NCI-H128 (cell line): ENCODE data around the gene C1QA.

Experiments used
- DNase-seq: peaks from one replicate; lab custom pipeline; 2025; ENCODE audit not compliant: unreplicated experiment; lab: John Stamatoyannopoulos, UW

The C1QA gene

DNA sequence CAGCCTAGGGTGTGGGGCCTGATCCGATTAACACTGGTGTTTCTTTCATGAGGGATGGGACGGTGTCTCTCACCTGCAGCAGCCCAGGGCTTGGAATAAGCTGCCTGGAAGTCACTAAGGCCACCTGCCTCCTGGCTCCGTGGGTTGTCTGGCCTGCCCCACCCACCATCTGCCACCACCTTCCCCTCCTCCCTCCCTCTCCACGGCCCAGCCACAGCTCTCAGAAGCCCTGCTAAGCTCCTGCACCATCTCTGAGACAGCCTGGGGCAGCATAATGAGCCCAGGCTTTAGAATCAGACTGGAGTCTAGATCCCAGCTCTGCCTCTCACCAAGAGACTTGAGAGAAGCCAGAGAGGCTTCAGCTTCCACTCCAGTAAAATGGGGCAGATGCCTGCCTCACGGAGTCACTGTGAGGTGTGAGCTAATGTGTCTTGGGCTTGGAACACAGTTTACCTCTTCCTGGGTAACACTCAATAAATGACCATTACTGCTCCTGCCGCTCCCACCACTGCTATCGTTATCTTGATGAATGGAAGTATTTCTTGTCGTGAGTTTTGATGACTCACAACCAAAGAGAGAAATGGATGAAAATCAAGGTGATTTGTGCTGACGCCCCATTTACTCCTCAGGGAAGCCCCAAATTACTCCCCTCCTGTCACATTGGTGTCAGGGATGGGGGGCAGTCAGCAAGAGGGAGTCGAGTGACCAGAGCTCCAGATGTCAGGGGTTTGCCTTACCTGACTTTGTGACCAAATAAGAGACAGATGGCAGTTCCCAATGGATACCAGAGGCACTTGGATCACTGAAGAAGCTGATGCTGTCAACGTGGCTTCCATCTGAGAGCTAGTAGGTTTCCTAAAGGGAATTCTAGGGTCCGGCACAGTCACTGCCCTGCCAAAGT lies 23.5 kb upstream of the C1QA start:
- DNase-seq: no peak

DNA sequence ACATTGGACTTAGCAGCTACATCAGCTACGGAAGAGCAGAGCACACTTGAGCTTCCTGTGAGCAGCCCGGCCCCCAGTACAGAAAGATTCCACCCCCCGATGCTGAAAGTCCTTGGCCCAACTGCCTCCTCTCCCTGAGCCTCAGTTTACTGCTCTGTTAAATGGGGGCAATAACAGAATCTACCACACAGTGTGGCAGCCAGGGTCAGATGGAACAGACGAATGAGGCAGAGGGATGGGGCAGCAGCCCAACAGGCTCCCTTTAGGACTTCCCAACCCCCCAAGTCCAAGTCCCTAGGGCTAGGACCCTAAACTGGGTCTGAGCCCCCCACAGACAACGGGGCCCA lies 22.9 kb upstream of the C1QA start:
- no peak for DNase-seq

DNA sequence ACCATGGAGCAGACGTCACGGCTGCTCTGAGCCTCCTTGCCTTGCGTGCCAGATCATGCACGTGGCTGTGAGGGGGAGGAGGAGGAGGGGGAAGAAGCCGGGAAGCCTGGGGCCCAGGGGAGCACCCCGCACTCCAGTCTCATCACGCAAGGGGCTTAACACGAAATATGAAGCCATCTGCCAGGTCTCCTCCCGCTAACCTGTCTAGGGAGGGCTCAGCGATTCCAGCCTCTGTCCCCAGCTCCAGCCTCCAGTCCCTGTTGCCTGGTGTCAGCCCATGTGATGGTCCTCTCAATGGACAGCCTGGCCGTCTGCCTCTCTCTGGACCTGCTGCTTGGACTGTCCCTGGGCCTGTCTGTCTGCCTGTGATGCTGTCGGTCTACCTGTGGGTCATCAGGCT lies 22.5 kb upstream of the C1QA start:
- no peak for DNase-seq

DNA sequence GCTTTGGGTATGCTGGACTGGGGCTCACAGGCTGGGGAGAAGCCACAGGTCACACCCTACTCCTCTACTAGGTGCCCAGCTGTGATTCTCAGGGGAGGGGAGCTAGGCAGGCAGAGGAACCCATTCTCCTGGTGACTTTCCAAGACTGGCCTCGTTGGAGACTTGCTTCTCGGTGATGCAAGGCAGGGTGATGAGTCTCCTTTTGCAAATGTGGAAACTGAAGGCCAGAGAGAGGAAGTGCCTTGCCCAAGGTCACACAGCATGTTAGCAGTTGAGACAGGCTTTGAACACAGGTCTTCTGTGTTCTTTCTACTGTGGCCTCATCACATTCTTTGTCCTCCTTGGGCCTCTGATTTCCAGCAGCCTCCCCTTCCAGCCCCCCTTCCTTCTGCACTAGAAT lies 20.5 kb upstream of the C1QA start:
- DNase-seq: no peak

DNA sequence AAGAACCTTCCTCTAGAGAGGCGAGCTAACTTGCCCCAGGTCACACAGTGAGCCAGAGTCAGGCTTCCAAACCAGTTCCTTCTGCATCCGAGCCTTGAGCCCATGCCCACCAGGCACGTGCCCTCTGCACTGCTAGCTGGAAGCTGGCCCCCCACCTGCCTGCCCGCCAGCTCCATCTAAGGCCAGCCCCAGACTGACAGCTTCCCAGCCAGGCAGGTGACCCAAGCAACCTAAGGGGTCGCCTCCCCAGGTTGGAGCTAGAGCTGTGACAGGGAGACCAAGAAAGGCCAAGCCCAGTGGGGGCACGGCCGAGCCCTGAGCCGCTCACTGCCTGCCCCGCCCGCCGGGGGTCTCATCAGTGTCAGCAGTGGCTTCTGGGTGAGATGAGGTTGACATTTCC lies 19.9 kb upstream of the C1QA start:
- no peak for DNase-seq

DNA sequence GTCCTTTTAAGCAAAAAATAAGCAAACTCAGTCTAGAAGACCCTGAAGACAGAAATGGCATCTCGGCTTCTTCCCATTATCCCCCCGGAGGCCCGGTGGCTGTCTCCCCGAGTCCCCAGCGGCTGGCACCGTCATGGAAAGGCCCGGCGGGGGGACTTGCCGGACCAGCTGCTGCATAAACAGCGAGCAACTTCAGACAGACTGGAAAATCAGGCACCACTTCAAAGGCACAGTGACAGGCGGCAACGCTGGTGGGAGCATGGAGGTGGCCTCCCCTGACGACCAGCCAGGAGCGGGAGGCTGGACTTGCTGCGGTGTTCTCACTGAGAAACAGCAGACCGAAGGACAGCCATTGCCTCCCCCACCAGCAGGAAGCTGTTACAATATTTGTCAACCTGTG lies 18.4 kb upstream of the C1QA start:
- no peak for DNase-seq

DNA sequence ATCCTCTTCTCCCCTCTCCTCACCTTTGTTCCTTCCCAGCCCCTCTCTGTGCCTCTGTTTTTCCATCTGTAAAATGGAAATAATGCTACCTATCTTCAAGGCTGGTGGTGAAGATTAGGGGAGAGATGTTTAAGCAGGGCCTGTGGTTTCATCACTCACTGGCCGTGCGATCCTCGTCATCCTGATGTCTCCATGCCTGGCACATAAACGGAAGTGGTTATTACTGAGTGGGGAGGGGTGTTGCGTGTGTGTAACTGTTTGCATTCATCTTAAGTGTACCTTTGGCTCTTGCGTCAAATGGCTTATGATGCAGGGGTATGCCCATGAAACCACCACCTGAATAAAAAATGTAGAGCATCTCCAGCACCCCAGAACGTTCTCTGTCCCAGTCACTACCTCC lies 17.2 kb upstream of the C1QA start:
- no peak for DNase-seq

DNA sequence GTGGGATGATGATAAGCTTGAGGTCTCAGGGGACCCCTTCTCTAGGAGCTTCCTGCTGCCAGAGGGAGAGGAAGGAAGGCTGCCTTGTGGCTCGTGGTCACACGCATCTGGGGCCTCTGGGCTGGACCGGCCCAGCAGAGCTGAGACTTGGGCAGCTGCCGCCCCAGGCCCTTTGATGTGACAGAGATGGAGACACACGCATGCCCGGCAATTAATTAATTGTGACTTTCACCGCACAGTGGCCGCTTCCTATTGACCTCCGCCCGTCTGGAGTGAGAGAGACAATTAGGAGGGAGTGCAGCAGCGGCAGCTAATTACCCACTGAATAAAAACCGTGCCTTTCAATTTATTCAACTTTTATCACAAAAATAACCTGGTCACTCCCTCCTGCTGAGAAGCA lies 16.6 kb upstream of the C1QA start:
- no peak for DNase-seq

DNA sequence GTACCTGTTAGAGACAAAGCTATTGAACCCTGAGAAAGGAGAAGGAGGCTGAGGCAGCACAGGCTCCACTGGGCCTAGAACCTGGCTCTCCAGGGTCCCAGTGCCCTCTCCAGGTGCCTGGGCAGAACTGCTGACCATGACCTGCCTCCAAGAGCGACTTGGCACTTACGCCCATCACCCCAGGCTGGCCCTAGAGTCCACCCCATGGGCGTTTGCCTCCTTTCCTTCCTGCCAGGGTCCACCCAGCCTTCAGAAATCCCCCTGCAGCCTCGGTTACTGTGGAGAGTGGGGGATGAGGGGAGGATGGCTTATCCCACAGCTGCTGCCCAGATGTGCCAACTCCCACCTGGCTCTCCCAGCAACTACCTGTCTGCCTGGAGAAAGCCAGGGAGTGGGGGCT lies 14.7 kb upstream of the C1QA start:
- no peak for DNase-seq

DNA sequence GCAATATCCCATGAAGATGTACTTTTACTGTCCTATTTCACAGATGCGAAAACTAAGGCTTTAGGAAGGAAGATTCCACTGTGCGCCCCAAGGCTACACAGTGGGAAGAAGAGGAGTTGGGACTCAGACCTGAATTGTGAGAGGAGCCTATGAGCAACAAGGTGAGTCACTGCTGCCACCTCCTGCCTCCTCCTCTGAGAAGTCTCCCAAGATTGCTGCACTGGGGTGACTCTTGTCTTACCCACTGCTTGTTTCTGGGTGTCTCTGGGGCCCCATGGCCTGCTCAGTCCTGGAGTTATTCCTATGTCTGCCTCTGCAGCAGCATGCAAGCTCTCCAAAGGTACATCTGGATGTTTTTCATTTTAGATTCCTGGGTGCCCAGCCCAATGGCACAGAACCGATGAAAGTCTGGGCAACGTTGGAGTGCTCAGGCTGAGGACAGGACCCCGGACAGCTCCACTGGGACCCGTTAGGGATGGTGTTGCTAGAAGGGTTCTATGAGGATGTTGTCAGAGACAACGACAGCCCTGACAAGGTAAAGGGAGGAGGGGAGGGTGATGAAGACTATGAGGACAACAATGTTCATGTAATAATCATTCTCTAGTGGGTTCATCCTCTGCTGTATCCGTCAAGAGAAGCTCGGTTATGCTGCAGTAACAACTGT lies 11.0 kb upstream of the C1QA start:
- DNase-seq: no peak

DNA sequence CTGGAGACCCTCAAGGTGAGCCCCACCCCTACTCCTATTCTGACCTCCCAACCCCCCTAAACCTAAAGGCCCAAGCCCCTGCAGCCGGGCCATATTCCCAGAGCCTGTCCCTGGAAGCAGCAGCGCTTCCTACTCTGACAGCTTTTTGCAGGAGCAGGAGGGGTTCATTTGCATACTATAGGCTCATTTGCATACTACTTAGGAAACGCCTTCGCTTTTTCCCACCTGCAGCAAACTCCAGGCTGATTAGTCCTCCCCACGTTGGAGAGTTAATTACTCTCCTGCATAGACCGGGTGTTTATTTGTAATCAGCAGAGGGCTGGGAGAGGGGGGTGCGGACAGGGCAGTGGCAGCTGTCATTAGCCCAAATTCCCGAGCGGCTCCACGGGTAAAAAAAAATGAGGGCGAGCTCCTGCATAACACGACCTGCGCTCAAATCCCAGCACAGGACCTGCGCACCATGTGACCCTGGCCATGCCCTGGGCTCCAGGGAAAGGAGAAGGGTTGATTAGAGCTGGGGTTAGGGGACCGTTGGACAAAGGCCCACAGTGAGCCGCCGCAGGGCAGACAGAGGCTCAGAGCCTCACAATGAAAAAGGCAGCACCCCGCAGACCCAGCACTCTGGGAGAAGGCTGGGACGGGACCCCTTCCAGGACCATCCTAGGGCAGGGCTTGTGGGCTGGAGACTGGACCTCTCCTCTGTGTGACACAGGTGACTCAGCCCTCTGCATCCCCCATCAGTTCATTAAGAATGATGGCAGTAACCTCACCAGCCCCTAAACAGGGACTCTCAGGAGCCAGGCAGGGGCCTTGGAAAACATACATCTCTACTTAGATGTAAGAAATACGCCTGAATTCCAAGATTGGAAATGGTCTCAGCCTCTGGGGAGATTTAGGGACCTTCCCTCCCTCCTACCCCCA lies 9.9 kb upstream of the C1QA start:
- no peak for DNase-seq

DNA sequence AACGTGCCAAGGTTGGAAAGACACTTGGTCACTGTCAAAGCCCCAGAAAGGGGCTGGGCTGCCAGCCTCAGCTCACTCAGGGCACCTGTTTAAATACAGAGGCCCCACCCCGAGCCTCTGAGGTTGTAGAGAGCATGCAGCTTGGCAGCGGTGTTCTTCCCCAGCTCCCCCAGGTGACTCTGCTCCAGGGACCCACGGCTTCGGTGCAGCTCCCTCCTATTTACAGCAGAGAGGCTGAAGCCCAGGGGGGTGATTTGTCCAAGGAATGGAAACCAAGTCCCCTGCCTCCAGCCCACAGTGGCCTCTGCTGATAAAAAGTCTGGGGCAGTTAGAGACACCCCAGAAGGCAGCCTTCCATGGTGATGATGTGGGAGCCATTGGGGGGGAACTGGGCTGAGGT lies 9.1 kb upstream of the C1QA start:
- no peak for DNase-seq

DNA sequence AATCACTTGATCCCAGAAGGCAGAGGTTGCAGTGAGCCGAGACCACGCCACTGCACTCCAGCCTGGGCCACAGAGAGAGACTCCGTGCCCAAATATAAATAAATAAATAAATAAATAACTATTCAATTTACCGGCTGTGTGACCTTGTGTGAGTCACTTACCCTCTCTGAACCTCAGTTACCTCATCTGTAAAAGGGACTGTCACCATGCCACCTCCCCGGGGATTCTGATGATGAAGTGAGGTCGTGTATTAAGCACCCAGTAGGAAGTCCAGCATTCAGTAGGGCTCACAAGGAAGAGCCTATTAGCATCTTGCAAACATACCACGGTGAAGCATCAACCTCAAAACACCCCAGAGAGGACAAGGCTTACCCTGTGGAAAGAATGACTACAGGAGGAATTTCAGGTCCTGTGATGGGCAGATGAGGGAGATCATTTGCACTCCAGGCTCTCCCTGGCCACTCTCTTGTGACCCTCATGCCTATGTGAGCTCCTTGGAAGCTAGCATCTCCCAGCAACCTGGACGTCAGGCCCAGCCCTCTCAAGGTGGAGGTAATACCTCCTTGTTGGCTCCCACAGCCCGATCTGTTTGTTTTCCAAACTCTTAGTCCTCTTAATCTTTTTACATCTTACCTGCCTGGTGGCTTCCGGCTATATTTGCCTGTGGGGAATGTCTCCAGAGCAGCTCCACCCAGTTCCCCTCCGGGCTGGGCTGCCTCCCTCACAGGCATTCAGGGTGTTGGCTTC lies 7.6 kb upstream of the C1QA start:
- DNase-seq: no peak

DNA sequence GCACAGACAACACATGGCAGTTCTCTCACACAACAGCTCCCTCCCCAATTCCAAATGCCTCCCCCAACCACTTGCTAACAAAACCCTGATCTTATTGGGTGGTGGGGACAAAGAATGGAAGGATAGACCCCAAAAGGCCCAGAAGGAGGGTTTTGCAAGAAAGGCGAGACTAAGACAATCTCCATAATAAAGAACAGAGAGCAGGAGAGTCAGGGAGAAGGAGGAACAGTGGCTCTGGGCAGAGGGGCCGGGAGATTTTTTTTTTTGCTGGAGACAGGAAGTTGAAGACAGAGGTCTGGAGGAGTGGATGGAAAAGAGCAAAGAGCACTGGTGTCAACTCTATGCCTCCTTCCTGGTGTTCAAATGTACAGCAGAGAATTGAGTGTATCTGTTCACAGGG lies 6.5 kb upstream of the C1QA start:
- DNase-seq: no peak

DNA sequence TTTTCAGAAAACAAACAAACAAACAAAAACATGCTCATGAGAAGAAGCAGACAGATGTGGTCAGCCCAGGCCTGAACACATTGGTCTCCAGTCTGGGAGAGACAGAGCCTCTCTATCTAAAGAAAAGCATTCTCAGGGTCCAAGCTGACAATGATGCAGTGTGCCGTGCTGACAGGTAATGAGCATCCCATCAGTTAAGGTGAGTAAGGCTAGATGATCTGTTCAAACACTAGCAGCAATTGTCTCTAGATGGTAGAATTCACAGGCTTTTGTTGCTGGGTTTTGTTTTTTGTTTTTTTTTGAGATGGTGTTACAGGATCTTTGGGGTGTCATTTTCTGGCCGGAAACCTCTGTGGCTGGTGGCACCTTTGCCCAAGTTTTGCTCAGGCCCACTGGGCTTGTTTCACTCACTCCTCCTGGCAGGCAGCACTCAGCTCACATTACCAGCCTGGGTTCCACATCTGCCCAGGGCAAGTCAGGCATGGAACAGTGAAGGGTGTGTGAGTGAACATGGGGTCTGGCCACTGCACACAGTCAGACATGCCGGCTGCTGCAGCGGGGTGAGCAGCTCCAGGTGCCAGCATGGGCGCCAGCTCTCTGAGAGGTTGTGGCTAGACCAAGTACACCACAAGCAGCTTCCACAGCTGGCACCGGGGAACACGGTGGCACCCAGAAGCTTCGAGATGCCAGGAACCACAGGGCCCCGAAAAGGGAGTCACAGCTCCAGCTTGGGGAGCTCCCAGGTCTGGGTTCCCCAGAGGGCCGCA lies 2.5 kb upstream of the C1QA start:
- no peak for DNase-seq

DNA sequence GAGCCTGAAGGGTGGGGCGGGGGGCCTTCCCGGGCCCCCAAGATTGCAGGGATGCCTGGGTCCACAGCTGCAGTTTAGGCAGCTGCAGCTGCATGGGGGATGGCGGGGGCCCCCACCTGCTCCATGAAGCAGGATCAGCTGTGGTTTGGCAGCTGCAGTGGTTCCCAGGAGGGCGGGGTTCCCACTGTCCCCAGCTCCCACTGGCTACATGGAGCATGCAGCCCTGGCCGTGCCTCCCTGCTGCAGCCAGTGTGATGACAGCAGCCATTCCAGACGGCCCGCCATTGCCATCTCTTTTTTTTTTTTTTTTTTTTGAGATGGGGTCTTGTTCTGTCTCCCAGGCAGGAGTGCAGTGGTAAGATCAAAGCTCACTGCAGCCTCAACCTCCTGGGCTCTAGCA lies 992 bp upstream of the C1QA start:
- no peak for DNase-seq

DNA sequence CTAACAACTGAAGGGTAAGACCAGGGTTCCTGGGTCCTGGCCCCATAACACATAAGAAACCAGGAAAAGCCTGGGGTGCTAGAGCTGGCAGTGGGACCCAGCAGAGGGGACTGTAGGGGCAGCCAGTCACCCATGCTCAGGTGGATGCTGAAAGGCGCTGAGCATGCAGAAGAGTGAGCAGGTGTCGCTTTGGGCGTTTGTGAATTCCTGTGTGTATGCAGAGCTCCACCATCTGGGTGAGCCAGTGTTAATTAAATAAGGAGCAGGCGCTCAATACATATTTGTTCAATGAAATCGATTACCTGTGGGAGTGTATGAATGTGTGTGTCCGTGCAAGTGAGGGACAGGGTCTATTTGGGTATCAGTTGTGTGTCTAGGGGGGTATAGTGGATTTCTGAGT lies 499 bp downstream of the C1QA start:
- DNase-seq: no peak

DNA sequence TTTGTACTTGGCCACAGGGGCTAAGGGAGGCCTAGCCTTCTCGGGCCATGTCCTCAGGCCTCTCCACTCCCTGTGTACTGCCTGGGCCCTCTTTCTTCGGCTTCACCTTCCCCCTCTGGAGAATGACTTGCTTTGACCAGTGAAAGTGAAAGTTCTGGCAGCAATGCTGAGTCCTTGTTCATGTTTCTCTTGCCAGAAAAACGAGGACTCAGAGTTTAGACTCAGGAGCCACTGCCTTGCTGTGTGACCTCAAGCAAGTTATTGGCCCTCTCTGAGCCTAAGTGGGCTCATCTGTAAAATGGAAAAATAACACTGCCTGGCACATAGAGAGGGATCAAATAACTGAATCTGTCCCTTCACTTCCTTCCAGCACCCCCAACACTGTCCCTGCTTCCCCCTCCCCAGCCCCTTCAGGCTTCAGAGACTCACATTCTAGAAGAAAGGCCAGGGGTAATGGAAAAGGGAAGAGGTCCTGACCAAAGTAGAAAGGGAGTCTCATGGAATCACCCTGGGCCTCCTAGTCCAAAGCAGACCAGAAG lies 1.5 kb downstream of the C1QA start:
- DNase-seq: no peak

DNA sequence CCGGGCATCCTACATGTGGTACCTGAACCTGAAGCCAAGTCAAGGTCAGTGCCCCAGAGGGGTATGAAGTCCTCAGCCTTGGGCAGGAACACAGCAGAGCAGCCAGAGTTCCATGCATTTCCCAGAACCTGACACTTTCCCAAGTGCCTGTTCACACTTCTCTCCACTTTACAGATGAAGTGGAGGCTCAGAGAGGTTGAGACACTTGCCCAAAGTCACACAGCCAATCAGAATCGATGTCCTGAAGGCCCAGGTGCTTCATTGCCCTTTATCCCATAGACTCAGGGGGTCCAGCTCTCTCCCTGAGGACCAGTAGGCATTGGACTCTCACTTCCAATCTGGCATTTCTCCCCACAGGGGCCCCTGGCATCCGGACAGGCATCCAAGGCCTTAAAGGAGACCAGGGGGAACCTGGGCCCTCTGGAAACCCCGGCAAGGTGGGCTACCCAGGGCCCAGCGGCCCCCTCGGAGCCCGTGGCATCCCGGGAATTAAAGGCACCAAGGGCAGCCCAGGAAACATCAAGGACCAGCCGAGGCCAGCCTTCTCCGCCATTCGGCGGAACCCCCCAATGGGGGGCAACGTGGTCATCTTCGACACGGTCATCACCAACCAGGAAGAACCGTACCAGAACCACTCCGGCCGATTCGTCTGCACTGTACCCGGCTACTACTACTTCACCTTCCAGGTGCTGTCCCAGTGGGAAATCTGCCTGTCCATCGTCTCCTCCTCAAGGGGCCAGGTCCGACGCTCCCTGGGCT lies 2.2 kb downstream of the C1QA start:
- no peak for DNase-seq
